ENCODE measurements around the gene KLF2. TPM values are rescaled to one million over a fixed set of nuclear protein-coding genes. Genes with fewer than 3 reads are reported as not detected.
A peak's percentile ranks its signal among the peaks of the same experiment; 100 is the strongest.
"Not testable (repeated sequence)": the region's sequence is repeated elsewhere in the genome, so short reads cannot be mapped to it uniquely, and the experiment has no call there.

KLF2 gene
- total RNA-seq, 1 donor from 2014 or later: 4.4 TPM

DNA sequence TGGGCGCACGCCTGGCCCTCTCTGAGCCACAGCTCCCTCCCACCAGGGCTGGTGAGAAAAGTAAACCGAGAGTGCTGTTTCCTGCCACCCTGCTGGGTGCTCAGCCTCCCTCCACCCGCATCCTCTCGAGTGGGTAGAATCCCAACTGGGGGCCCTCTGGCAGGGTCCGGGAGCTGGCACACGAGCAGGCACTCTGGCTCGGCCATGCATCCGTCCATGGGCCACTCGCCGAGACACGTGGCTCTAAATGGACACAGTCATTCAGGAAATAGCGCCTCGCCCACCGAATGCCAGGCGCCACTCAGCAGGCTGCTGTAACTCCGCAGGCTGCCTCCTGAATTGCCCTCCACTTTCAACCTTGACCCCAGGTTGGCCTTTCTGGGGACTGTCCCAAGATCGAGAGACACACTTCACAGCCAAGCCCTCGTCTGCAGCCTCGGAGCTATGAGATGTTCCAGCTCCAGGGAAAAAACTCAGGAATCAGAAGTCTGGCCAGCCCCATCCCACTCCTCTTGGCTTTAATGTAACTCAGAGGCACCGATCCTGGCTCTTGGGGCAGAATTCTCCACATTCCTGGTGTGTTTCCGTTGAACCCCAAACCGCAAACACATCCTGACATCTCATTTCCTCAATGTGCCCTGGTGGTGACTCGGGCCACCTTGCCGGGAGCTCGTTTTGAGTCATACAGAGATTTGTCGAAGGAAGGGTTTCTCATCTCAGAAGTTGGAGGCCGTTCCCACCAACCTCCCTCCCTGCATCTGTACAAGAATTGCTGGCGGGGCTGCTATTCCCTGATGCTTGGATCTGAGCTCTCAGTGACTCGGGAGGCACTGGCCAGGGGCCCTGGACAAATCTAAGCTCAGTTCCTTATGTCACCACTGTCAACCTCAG, 14.1 kb downstream of the KLF2 start:
- DNase-seq: peak; percentile 92

DNA sequence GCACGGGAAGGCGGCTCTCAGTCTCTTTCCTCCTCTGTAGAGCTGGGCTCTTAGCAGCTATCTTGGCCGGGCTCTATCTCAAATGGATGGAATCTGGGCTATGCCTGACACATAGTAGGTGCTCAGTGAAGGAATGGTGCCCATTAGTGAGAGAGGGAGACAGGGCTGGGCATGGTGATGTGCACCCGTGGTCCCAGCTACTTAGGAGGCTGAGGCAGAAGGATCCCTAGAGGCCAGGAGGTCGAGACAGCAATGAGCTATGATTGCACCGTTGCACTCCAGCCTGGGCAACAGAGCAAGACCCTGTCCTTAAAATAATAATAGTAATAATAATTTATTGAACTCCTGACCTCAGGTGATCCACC, 14.7 kb downstream of the KLF2 start:
- DNase-seq: no peak

DNA sequence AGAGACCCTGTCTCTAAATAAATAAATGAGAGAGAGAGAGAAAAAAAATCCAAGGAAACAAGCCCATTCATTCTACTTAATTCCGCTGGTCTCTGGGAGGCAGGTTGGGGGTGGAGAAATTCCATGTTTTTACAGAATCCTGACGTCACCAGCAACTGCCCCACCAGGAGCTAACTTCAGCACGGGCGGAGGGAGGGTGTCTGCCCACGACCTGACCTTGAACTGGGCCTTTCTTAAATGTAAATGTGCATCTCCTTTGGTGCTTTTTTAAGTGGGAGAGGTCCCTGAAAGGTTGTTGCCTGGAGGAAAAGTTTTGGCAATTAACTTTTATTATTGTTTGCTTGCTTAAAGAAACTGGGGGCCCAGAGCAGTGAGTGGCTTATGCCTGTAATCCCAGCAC, 15.5 kb downstream of the KLF2 start:
- peak; percentile 67 for DNase-seq

DNA sequence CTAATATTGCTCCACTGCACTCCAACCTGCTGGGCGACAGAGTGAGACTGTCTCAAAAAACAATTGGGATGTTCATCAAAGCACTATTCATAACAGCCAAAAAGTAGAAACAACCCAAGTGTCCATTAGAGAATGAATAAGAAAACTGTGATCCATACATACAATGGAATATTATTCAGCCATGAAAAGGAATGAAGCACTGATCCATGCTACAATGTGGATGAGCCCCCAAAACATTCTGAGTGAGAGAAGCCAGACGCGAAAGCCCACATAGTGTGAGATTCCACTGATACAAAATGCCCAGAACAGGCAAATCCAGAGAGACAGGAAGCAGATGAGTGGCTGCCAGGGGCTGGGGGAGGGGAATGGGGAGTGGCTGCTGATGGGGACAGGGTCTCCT, 16.0 kb downstream of the KLF2 start:
- DNase-seq: no peak

GRCh38 chr19:16342002-16342715, 17.5 kb downstream of the KLF2 start:
- no peak for DNase-seq

GRCh38 chr19:16343156-16343555, 18.5 kb downstream of the KLF2 start:
- no peak for DNase-seq

DNA sequence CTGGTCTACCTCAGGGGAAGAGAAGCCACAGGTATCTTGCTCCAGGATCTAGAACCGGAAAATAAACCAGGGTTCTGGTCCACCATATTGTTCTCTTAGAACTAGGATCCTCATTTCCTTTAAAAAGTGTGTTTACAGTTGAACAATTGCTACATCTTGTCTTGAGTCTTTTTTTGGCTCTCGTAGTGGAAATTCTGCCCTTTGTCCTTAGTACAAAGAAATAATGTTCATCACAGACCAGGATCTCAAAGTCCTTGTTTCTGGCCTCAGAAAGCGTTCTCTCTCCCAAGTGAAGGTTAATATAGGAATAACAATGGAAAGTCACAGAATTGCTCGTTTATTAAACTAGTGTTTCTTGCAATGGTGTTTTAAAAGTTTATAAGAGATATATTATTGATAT, 20.8 kb downstream of the KLF2 start:
- DNase-seq: peak; percentile 74

GRCh38 chr19:16347099-16347498, 22.5 kb downstream of the KLF2 start:
- DNase-seq: not testable (repeated sequence)

DNA sequence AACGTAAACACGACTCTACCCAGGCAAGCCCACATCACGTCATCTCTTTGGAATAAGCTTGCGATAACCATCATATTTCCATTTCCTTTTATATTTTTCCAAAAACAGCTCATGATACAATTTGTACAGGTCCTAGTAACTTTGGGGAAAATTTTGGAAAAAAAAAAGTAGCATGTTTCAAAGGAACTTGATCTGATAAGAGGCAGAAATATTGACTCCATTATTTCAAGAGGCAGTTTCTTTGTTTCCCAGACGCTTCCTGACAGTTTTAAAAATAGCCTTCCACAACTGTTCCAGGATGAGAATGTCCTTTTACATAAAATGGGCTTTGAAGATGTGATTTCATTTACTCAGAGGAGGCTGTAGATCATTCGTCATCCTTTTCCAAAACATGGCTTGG, 23.1 kb downstream of the KLF2 start:
- peak; percentile 78 for DNase-seq

GRCh38 chr19:16349551-16350152, 25.0 kb downstream of the KLF2 start:
- peak; percentile 71 for DNase-seq

DNA sequence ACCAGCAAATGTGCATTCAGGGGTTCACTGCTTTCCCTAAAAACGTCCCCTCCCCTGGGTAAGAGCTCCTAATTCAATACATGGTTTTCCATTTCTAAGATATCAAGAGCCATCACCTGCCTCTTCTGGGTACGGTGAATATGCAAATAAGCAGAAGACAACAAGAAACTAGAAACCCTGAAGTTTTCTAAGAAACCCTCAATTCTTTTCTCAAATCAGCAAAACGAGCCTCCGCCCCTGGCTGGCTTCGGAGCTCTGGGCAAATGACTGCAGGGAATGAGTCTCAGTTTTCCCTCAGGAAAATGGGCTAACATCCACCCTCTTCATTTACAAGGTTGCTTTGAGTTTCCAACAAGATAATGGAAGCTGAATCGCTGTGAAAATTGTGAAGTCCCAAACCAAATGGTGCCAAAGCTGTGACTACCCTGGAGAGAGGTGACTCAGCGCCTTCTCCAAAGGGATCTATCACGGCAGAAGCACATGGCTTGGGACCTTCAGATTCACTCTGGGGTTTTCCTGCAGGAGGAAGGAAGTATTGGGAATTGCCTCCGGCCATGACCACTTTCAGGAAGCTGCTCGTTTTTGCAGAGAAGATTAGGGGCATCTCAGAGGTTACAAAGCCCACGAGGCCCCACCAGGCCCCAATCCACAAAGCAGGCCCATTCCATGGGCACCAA, 26.6 kb downstream of the KLF2 start:
- DNase-seq: peak; percentile 86

DNA sequence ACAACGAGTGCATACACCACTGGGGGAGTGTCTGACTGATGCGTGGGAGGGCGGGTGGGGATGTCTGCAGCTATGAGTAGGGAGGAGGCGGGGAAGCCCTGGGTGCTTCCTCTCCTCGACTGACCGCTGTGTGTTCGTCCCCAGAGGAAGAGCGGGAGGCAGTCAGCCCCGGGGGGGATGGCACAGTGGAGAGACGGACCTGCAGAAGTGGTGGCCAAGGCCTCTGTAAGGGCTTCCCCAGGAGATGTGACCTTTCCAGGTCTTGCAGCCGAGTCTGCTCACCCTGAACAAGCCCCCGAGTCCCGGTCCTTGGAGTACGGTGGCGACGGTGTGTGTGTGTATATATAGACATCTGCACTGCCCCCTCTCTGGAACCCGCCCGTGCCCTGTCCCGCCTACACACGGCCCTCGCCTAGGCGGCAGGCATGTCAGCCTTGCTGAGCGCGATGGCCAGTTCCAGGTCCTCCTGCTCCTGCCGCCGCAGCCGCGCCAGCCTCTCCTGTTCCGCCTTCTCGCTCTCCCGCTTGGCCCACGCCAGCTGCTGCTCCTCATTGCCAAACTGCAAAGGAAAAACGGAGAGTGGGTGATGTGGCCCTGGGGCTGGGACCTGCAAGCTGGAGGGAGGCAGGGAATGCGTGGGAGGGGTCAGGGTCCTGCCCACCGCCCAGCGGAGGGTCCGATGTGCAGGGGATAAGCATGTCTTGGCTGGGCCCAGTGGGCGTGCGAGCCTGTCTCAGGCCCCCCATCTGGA, 30.8 kb downstream of the KLF2 start:
- no peak for DNase-seq

GRCh38 chr19:16358456-16358855, 33.8 kb downstream of the KLF2 start:
- no peak for DNase-seq

DNA sequence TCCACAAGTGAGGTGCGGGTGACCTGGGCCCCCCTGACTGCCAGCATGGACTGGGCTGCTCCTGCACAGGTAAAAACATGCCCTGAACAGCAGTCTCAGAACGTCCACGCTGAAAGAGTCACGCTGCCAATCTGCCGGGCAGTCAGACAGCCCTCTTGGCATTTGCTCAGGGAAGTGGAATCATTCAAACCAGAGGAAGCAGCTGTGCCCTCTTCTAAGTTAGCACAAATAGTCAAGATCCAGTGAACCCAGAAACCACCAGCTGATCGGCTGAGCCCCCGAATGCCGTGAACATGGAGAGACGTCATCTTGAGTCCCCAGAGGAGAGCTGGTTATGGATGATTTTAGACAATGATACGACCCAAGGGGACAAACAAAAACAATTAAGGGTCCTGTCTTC, 34.4 kb downstream of the KLF2 start:
- peak; percentile 76 for DNase-seq

- DNase-seq: no peak
These were observed 35.3 kb downstream of the KLF2 start for GRCh38 chr19:16359964-16360363.

DNA sequence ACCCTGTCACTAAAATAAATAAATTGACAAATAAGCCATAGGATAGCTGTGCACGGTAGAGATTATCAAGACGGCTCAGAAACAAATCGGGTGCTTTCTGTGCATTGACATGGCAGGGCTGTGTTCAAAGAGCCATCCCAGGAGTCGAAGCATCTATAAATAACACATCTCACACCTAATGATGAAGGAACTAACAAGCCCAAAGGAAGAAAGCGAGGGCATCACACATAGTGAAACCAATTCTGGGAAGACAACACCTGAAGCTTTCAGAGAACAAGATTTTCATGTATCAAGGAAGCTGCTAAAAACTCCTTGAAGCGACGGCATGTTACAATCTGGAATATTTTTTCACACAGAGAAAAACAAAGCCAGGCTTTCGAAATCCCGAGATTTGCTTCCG, 36.1 kb downstream of the KLF2 start:
- DNase-seq: no peak

DNA sequence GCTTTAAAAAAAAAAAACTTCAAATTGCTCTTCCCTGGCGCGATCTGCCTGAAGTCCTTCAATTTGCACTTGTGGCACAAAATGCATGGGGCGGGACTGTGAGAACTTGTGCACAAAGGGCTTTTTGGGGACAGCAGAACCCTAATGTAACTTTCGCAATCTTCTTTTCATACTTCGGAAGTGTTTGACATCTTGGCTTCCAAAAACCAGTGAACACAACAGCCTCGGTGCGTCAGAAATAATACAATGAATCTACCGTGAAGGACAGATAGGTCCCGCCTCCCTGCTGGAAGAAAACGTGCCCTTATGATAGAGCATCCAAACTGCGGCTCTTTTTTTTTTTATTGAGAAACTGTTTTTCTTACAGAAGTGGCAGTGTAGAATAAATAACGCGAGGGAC, 36.6 kb downstream of the KLF2 start:
- no peak for DNase-seq

GRCh38 chr19:16361926-16362325, 37.3 kb downstream of the KLF2 start:
- no peak for DNase-seq

DNA sequence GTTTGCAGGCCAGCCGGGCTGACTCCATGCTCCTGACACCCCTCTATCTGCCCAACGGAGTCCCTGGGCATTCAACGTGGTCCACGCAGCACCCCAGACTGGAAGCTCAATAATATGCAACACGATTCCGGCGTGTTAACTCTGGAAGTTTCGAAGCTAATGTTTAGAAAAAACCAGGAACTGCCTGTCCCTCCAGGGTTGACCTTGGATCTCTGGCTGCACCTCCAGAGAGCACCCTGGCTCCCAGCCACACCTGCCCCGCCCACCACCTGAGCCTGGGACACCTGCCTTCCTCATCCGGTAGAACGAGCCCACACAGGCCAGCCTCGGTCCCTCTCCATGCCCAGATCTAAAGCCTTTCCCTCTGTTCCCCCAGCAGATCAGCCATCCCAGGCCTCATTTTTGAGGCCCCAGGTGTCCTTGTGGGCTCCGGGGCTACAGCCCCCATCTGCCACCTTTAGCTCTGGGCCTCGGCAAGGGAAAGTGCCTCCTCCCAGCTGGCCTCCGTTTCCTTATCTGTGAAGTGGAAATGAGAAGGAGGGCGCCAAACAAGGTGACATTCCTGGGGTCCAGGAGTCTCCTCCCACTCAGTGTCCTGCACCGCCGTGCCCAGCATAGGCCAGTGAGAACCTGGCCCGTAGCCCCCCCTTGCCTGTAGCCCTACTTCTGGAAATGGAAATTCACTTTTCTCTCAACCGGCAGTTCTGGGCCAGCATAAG, 38.7 kb downstream of the KLF2 start:
- DNase-seq: no peak

GRCh38 chr19:16363852-16364230, 39.2 kb downstream of the KLF2 start:
- DNase-seq: no peak

GRCh38 chr19:16364231-16364865, 39.7 kb downstream of the KLF2 start:
- DNase-seq: no peak

Data from dermis blood vessel endothelial cell (primary cell).